Cardiac muscle cell (in vitro differentiated cells and primary cell): ENCODE measurements around the gene USP10. TPM values are rescaled to one million over a fixed set of nuclear protein-coding genes. Genes with fewer than 3 reads are reported as not detected.

Experiments
- DNase-seq, 2 donors: peaks; one replicate each; pipeline versions ENCODE4 v3.0.0 to v3.0.0-alpha.2; 2010 to 2017; ENCODE audit warnings: low read depth in 1 of 2, low spot score in 1 of 2
- H3K27ac ChIP-seq: fragments of 200-600 bp; sonication (generic); 2 replicates; pipeline ENCODE4 v1.5.1; 2016
- H3K27me3 ChIP-seq: fragments of 200-600 bp; sonication (generic); 2 replicates; pipeline ENCODE4 v1.6.0; 2016; ENCODE audit warnings: control low read depth
- H3K36me3 ChIP-seq: fragments of 200-600 bp; sonication (generic); 2 replicates; pipeline ENCODE4 v1.5.1; 2016; ENCODE audit warnings: control low read depth
- H3K4me1 ChIP-seq: fragments of 200-600 bp; sonication (generic); 2 replicates; pipeline ENCODE4 v1.8.1; 2017; ENCODE audit warnings: low read depth, mild to moderate bottlenecking, mixed run types
- H3K4me3 ChIP-seq: fragments of 200-600 bp; sonication (generic); 2 replicates; pipeline ENCODE4 v1.5.1; 2016; ENCODE audit warnings: mild to moderate bottlenecking
- H3K9me3 ChIP-seq: fragments of 200-600 bp; sonication (generic); 2 replicates; pipeline ENCODE4 v1.5.1; 2017; ENCODE audit warnings: low read depth, mild to moderate bottlenecking, control low read depth
- CTCF ChIP-seq: IDR thresholded peaks from 2 replicates; pipeline ENCODE4 v1.5.1; 2012; ENCODE audit warnings: low read depth, mild to moderate bottlenecking, low read length
- polyA plus RNA-seq: library from polyadenylated mRNA; unstranded; fragments of >200 nt; fragmentation: Nextera tagmentation; extraction: Ambion mirVana; gene quantifications from 2 replicates; pipeline ENCODE4 v1.2.1, GENCODE V29; 2016
- total RNA-seq: library from RNA; depleted of rRNA; stranded (reverse); fragments of >200 nt; gene quantifications from 2 replicates; pipeline ENCODE4 v1.2.3, GENCODE V29; 2016

Gene USP10
- total and polyA plus RNA-seq, 2 experiments from 2014 or later = 91.9 to 100.0 TPM

- no peak overlapping the region for H3K27ac ChIP-seq
- no peaks in the 10 kb centered on the region for H3K27me3 ChIP-seq
- no peaks in the 10 kb centered on the region for H3K9me3 ChIP-seq
- DNase-seq = no peak
- H3K36me3 ChIP-seq = no peaks in the 10 kb centered on the region
- H3K4me1 ChIP-seq = peaks cover 3% of the 10 kb centered on the region
- H3K4me3 ChIP-seq = no peak overlapping the region
- TF ChIP-seq CTCF = no peak
These were observed 26.2 kb upstream of the USP10 start for GRCh38 chr16:84673561-84673960.

GRCh38 chr16:84675423-84675822 lies 24.4 kb upstream of the USP10 start:
- H3K4me3 ChIP-seq = no peak overlapping the region
- TF ChIP-seq CTCF = no peak
- peaks cover 3% of the 10 kb centered on the region for H3K4me1 ChIP-seq
- H3K9me3 ChIP-seq = no peaks in the 10 kb centered on the region
- H3K27ac ChIP-seq = no peak overlapping the region
- DNase-seq = no peak
- no peaks in the 10 kb centered on the region for H3K36me3 ChIP-seq
- H3K27me3 ChIP-seq = no peaks in the 10 kb centered on the region

GRCh38 chr16:84675884-84676283 lies 23.9 kb upstream of the USP10 start:
- Histone ChIP-seq H3K4me3 (no peak overlapping the region), H3K27ac (no peak overlapping the region), H3K9me3 (no peaks in the 10 kb centered on the region), H3K36me3 (no peaks in the 10 kb centered on the region), H3K4me1 (peaks cover 3% of the 10 kb centered on the region), H3K27me3 (no peaks in the 10 kb centered on the region)
- TF ChIP-seq CTCF = no peak
- DNase-seq = no peak

GRCh38 chr16:84677017-84677803 lies 22.6 kb upstream of the USP10 start:
- peak in 1 of 2 donors; percentile 21 for DNase-seq
- Histone ChIP-seq H3K9me3 (no peaks in the 10 kb centered on the region), H3K4me3 (no peak overlapping the region), H3K27ac (no peak overlapping the region), H3K27me3 (no peaks in the 10 kb centered on the region), H3K36me3 (no peaks in the 10 kb centered on the region), H3K4me1 (peaks cover 3% of the 10 kb centered on the region)
- TF ChIP-seq CTCF = no peak

- H3K36me3 ChIP-seq = no peaks in the 10 kb centered on the region
- H3K4me1 ChIP-seq = peaks cover 3% of the 10 kb centered on the region
These were observed 22.0 kb upstream of the USP10 start for GRCh38 chr16:84677849-84678248.

More at GRCh38 chr16:84677849-84678248, 22.0 kb upstream of the USP10 start:
- Histone ChIP-seq H3K4me3 (no peak overlapping the region), H3K9me3 (no peaks in the 10 kb centered on the region), H3K27ac (no peak overlapping the region), H3K27me3 (no peaks in the 10 kb centered on the region)
- no peak for TF ChIP-seq CTCF
- no peak for DNase-seq
